K562 (cell line): ENCODE results near the gene NUP107. TPM values are rescaled to one million over a fixed set of nuclear protein-coding genes. Genes with fewer than 3 reads are reported as not detected.

Source experiments
- ARID2 ChIP-seq: fragments of 450-650 bp; IDR thresholded peaks from 2 replicates; pipeline ENCODE4 v1.6.1; 2017; ENCODE audit warnings: antibody characterized with exemption, mild to moderate bottlenecking
- MYBL2 ChIP-seq, 2 experiments: fragments of 450-650 bp in 1 of 2; sonication (generic) in 1 of 2; formaldehyde crosslinking in 1 of 2; IDR thresholded peaks; 2 replicates each; pipeline versions ENCODE4 v1.6.1 to v1.8.1; 2017 to 2022; ENCODE audit warnings: borderline replicate concordance in 1 of 2, inconsistent platforms in 1 of 2, low read depth in 1 of 2, mild to moderate bottlenecking in 1 of 2, missing genetic modification reagents in 1 of 2, moderate library complexity in 1 of 2
- PCBP1 ChIP-seq: fragments of 200-400 bp; formaldehyde crosslinking; IDR thresholded peaks from 2 replicates; pipeline ENCODE4 v1.6.1; 2018; ENCODE audit warnings: mild to moderate bottlenecking, low read depth, low read length; ENCODE audit not compliant: poor library complexity, severe bottlenecking
- RCOR1 ChIP-seq, 2 experiments: IDR thresholded peaks; 2 replicates each; pipeline ENCODE4 v1.6.1; 2012; ENCODE audit warnings: low read depth in 2 of 2, low read length in 2 of 2, borderline replicate concordance in 1 of 2, improper control_type of control experiment in 1 of 2
- SPI1 ChIP-seq: IDR thresholded peaks from 2 replicates; pipeline ENCODE4 v1.6.1; 2011; ENCODE audit warnings: low read depth, low read length, control low read depth, borderline replicate concordance
- SUPT5H ChIP-seq: fragments of 450-650 bp; IDR thresholded peaks from 2 replicates; pipeline ENCODE4 v1.6.1; 2016
- TAF1 ChIP-seq: IDR thresholded peaks from 2 replicates; pipeline ENCODE4 v1.6.1; 2011; ENCODE audit warnings: mild to moderate bottlenecking, low read length, moderate library complexity; ENCODE audit not compliant: insufficient read depth, control insufficient read depth, severe bottlenecking; ENCODE audit errors: extremely low read depth
- ZNF507 ChIP-seq: conservative IDR thresholded peaks from 2 replicates; pipeline ENCODE4 v1.6.1; 2017; ENCODE audit warnings: missing genetic modification characterization, missing compliant biosample characterization
- polyA plus RNA-seq, 8 experiments: library from polyadenylated mRNA; depleted of rRNA in 4 of 8; stranded (reverse) in 5 of 8; unstranded in 3 of 8; fragments of >200 nt; fragmentation: Nextera tagmentation in 2 of 8; fragmentation: Illumina TruSeq in 1 of 8; extraction: Ambion mirVana in 2 of 8; extraction: Trizol in 1 of 8; gene quantifications; 2 replicates each; pipeline versions ENCODE4 v1.2.1 to v1.2.3, GENCODE V29; 2011 to 2014; ENCODE audit warnings: inconsistent platforms in 1 of 8, missing spikeins in 1 of 8
- total RNA-seq, 7 experiments: library from RNA; depleted of rRNA in 6 of 7; stranded (reverse); fragments of >200 nt in 6 of 7; fragmentation: Illumina TruSeq in 2 of 7; extraction: Trizol in 2 of 7; gene quantifications; 2 replicates each; pipeline versions ENCODE4 v1.2.1 to v1.2.3, GENCODE V29; 2011 to 2021; ENCODE audit warnings: low replicate concordance in 1 of 7
- TF ChIP-seq, protein P1 (sequence below): IDR thresholded peaks from 3 replicates; pipeline ENCODE4 v1.6.1; 2011; ENCODE audit warnings: borderline replicate concordance, mild to moderate bottlenecking; ENCODE audit not compliant: insufficient read length, insufficient read depth
- TF ChIP-seq, protein P2 (sequence below): sonication (generic); formaldehyde crosslinking; IDR thresholded peaks from 2 replicates; pipeline ENCODE4 v1.8.0; 2022; ENCODE audit warnings: mild to moderate bottlenecking, missing genetic modification reagents
- TF ChIP-seq, protein P3 (sequence below), 2 experiments: fragments of 450-650 bp; IDR thresholded peaks; 2 replicates each; pipeline ENCODE4 v1.6.1; 2016; ENCODE audit warnings: mild to moderate bottlenecking in 2 of 2, borderline replicate concordance in 1 of 2, low read depth in 1 of 2, moderate library complexity in 1 of 2

NUP107 gene
- total and polyA plus RNA-seq, 9 of the 15 experiments (the other 6 are each of a cell fraction or from before 2014, with no cell fraction given): 129 to 277 (median 199) TPM

DNA sequence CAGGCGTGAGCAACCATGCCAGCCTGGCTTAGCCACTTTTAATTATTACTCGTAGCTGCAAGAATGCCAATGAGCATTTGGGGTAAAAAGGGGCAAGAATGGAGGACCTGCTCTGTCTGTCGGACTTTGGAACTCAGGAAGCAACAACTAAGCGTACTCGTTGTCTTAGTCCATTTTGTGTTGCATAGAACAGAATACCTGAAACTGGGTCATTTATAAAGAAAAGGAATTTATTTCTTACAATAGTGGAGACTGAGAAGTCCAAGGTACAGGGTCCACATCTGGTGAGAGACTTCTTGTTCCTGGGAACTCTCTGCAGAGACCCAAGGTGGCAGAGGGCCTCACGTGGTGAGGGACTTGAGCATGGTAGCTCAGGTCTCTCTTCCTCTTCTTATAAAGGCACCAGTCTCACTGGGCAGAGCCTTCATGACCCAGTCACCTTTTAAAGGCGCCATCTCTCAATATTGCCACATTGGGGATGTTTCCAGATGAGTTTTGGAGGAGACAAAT is 88.4 kb downstream of the NUP107 start (continued):
- TF ChIP-seq, protein P1, sequence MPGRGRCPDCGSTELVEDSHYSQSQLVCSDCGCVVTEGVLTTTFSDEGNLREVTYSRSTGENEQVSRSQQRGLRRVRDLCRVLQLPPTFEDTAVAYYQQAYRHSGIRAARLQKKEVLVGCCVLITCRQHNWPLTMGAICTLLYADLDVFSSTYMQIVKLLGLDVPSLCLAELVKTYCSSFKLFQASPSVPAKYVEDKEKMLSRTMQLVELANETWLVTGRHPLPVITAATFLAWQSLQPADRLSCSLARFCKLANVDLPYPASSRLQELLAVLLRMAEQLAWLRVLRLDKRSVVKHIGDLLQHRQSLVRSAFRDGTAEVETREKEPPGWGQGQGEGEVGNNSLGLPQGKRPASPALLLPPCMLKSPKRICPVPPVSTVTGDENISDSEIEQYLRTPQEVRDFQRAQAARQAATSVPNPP: no peak
- TF ChIP-seq ZNF507 (tag) (no peak), SUPT5H (no peak), ARID2 (no peak), SPI1 (no peak), RCOR1 (IDR thresholded peaks at IDR 0.05; ENCODE audit: borderline replicate concordance in 1 of 2, low read depth in 2 of 2, low read length in 2 of 2) (no peak), PCBP1 (no peak), TAF1 (no peak), MYBL2 (IDR thresholded peaks at IDR 0.05; ENCODE audit: low read depth) (no peak), MYBL2 (CRISPR knock-in tag; IDR thresholded peaks at IDR 0.05; ENCODE audit: borderline replicate concordance) (no peak)
- TF ChIP-seq, protein P2, sequence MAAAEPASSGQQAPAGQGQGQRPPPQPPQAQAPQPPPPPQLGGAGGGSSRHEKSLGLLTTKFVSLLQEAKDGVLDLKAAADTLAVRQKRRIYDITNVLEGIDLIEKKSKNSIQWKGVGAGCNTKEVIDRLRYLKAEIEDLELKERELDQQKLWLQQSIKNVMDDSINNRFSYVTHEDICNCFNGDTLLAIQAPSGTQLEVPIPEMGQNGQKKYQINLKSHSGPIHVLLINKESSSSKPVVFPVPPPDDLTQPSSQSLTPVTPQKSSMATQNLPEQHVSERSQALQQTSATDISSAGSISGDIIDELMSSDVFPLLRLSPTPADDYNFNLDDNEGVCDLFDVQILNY (CRISPR knock-in tag): no peak
- TF ChIP-seq, protein P3, sequence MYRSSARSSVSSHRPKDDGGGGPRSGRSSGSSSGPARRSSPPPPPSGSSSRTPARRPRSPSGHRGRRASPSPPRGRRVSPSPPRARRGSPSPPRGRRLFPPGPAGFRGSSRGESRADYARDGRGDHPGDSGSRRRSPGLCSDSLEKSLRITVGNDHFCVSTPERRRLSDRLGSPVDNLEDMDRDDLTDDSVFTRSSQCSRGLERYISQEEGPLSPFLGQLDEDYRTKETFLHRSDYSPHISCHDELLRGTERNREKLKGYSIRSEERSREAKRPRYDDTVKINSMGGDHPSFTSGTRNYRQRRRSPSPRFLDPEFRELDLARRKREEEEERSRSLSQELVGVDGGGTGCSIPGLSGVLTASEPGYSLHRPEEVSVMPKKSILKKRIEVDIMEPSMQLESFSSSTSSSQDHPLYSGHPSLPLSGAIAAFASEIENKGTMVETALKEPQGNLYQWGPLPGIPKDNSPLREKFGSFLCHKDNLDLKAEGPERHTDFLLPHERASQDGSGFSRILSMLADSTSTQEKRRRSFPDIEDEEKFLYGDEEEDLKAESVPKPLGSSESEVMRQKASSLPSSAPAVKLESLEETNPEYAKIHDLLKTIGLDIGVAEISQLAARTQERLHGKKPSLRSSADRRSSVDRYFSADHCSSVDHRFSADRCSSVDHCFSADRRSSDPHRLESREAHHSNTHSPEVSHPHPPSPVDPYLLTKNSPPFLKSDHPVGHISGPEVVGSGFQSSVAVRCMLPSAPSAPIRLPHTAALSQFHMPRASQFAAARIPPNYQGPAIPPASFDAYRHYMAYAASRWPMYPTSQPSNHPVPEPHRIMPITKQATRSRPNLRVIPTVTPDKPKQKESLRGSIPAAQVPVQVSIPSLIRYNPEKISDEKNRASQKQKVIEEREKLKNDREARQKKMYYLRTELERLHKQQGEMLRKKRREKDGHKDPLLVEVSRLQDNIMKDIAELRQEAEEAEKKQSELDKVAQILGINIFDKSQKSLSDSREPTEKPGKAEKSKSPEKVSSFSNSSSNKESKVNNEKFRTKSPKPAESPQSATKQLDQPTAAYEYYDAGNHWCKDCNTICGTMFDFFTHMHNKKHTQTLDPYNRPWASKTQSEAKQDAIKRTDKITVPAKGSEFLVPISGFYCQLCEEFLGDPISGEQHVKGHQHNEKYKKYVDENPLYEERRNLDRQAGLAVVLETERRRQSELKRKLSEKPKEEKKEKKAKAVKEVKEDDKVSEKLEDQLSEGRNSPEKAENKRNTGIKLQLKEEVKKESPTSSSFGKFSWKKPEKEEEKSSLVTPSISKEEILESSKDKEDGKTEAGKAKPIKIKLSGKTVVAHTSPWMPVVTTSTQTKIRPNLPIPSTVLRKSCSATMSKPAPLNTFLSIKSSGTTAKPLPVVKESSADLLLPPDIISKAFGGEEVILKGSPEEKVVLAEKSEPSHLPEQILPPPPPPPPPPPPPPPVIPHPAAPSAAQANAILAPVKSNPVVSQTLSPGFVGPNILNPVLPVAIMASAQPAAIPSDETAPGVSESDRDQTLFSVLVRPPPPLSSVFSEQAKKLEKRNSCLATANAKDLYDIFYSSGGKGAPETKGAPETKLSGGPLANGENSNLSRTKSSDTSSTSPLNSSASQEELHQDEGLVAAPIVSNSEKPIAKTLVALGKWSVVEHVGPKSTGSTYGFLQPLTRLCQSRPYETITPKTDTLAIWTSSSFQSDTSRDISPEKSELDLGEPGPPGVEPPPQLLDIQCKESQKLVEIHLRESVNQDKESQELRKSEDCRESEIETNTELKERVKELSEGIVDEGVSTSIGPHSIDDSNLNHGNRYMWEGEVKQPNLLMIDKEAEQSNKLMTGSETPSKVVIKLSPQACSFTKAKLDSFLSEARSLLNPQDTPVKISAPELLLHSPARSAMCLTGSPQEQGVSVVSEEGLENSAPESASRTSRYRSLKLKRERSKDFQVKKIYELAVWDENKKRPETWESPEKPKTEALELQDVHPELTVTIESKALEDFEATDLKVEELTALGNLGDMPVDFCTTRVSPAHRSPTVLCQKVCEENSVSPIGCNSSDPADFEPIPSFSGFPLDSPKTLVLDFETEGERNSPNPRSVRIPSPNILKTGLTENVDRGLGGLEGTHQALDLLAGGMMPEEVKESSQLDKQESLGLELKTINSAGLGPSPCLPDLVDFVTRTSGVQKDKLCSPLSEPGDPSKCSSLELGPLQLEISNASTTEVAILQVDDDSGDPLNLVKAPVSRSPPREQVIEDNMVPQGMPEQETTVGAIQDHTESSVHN (IDR thresholded peaks at IDR 0.05; ENCODE audit: borderline replicate concordance in 1 of 2, low read depth in 1 of 2): no peak
- TF ChIP-seq, all 486 proteins: peak for 0
